Skeletal muscle tissue (tissue), 4 donors: ENCODE measurements around the gene USPL1. TPM values are rescaled to one million over a fixed set of nuclear protein-coding genes. Genes with fewer than 3 reads are reported as not detected.
A peak's percentile ranks its signal among the peaks of the same experiment; 100 is the strongest.

Experiments
- H3K27ac ChIP-seq: one replicate; pipeline ENCODE4 v1.7.0; 2013; ENCODE audit warnings: mild to moderate bottlenecking, low read depth, low read length, inconsistent platforms
- H3K27me3 ChIP-seq, 3 donors: one replicate each; pipeline ENCODE4 v1.7.0; 2013; ENCODE audit warnings: low read length in 3 of 3; ENCODE audit not compliant: control insufficient read depth in 3 of 3, insufficient read depth in 3 of 3
- H3K36me3 ChIP-seq, 3 donors: one replicate each; pipeline ENCODE4 v1.7.0; 2013; ENCODE audit warnings: low read length in 3 of 3; ENCODE audit not compliant: control insufficient read depth in 3 of 3, insufficient read depth in 3 of 3
- H3K4me1 ChIP-seq, 3 donors: one replicate each; pipeline ENCODE4 v1.7.0; 2013; ENCODE audit warnings: low read length in 3 of 3, mild to moderate bottlenecking in 3 of 3; ENCODE audit not compliant: control insufficient read depth in 3 of 3, insufficient read depth in 3 of 3
- H3K4me3 ChIP-seq, 3 donors: one replicate each; pipeline ENCODE4 v1.7.0; 2013; ENCODE audit warnings: low read length in 3 of 3
- H3K9ac ChIP-seq, 3 donors: one replicate each; pipeline ENCODE4 v1.7.0; 2013; ENCODE audit warnings: low read length in 3 of 3, mild to moderate bottlenecking in 3 of 3, moderate library complexity in 2 of 3, low read depth in 1 of 3
- H3K9me3 ChIP-seq, 3 donors: one replicate each; pipeline ENCODE4 v1.7.0; 2013; ENCODE audit warnings: low read length in 3 of 3; ENCODE audit not compliant: control insufficient read depth in 3 of 3
- total RNA-seq: library from RNA; depleted of rRNA; stranded (reverse); fragments of >200 nt; gene quantifications from one replicate; pipeline ENCODE4 v1.2.3, GENCODE V29; 2014
- donor health status: Osteomylitis.

USPL1 gene
- total RNA-seq, 1 donor from 2014 or later = 16.2 TPM

DNA sequence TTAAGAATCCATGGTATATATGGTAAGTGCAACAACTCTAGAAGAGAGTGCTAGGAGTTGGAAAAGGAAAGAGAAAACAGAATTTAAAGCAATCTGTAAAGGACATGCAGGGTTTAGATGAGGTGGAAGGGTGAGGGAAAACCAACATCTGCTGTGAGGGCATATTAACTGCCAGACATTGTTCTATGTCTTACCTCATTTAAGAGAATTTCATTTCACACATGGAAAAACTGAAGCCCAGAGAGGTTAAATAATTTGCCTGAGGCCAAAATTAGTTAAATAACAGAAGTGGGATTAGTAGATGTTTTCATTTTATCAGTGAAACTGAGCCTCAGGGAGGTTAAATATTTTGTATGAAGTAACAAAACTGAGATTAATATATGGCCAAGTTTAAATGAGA is 7.4 kb upstream of the USPL1 start:
- H3K9ac ChIP-seq = no peak overlapping the region
- H3K4me1 ChIP-seq = peaks cover 0 to 5% (median 0%) of the 10 kb centered on the region in 3 donors
- H3K27me3 ChIP-seq = no peaks in the 10 kb centered on the region
- H3K27ac ChIP-seq = no peak overlapping the region
- peaks cover 0 to 3% (median 0%) of the 10 kb centered on the region in 3 donors for H3K36me3 ChIP-seq
- no peak overlapping the region for H3K4me3 ChIP-seq
- no peaks in the 10 kb centered on the region for H3K9me3 ChIP-seq

DNA sequence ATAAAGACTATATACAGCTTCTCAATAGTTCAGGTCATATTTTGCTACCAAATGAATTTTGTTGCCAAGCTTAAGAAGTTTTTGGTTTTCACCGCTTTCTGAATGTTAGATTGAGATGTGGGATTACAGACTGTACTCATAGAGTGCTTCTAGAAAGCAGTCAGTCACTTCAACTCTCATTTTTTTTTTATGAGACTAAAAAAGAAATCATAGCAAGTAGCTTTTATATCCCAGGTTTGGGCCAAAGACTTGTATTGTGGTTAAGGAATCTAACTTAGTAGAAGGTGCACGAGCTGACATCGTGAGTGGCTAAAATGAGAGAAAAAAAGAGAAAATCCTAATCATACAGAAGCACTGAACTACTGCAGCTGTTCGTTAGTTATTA is 2.2 kb upstream of the USPL1 start:
- peak overlapping the region; percentile 100 for H3K27ac ChIP-seq
- peak overlapping the region; percentile 94 to 98 (median 95) for H3K4me3 ChIP-seq
- H3K9ac ChIP-seq = peak overlapping the region; percentile 99 to 100 (median 100)
- no peaks in the 10 kb centered on the region for H3K27me3 ChIP-seq
- peaks cover 0 to 3% (median 0%) of the 10 kb centered on the region in 3 donors for H3K36me3 ChIP-seq
- H3K9me3 ChIP-seq = no peaks in the 10 kb centered on the region
- H3K4me1 ChIP-seq = peaks cover 10 to 22% (median 17%) of the 10 kb centered on the region in 3 donors

DNA sequence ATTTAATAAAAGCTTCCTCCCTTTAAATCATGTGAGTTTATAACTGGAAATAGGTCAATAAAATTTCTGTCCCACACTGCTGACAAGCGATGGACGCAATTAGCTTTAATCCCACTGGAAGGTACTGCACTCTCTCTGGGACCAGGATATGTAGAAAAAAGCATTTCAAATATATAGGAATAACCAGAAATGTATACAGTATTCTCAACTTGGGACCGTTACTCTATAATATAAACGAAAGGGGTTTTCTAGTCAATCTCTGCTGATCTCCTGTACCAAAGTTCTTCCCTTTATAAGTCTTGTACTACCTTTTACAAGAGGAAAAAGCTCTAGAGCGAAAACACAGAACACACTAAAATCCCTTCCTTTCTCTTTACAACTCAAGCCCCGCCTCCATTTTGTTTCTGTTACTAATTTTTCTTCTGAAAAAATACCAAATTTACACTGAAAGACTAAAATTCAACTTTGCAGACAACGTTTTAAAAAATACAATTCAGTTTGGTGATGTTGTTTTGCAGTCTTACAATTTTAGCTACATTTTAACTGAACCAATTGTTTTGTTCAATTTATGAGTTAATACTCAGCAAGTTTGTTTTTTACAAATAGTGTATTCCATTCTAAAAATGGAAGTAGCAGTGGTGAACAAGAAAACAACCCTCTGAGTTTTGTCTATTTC is 1.7 kb upstream of the USPL1 start:
- peaks cover 10 to 22% (median 19%) of the 10 kb centered on the region in 3 donors for H3K4me1 ChIP-seq
- H3K36me3 ChIP-seq = peaks cover 0 to 3% (median 0%) of the 10 kb centered on the region in 3 donors
- peak overlapping the region; percentile 94 to 98 (median 95) for H3K4me3 ChIP-seq
- H3K27me3 ChIP-seq = no peaks in the 10 kb centered on the region
- H3K9me3 ChIP-seq = no peaks in the 10 kb centered on the region
- H3K9ac ChIP-seq = peak overlapping the region; percentile 99 to 100 (median 100)
- peak overlapping the region; percentile 100 for H3K27ac ChIP-seq

DNA sequence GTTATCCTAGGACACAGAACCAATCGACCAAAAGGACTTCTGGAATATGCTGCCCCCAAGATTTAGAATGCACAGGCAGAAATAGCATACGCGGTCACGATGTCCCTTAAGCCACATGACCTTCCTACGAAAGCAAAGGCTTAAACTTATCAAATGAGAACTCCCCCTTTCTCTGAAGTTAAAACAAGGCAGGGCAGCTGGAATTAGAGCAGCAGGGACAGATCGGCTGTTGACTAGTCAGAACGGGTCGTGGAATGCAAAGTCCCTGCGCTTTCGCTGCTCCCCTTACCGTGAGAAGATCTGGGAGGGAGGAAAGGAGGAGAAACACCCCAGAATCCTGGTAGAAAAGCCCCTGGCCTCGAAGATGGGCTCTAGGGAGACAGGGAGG is 799 bp upstream of the USPL1 start:
- no peaks in the 10 kb centered on the region for H3K9me3 ChIP-seq
- peak overlapping the region; percentile 100 for H3K27ac ChIP-seq
- H3K27me3 ChIP-seq = no peaks in the 10 kb centered on the region
- peaks cover 0 to 3% (median 0%) of the 10 kb centered on the region in 3 donors for H3K36me3 ChIP-seq
- peak overlapping the region; percentile 99 to 100 (median 100) for H3K9ac ChIP-seq
- peak overlapping the region; percentile 94 to 98 (median 95) for H3K4me3 ChIP-seq
- peaks cover 10 to 22% (median 19%) of the 10 kb centered on the region in 3 donors for H3K4me1 ChIP-seq

DNA sequence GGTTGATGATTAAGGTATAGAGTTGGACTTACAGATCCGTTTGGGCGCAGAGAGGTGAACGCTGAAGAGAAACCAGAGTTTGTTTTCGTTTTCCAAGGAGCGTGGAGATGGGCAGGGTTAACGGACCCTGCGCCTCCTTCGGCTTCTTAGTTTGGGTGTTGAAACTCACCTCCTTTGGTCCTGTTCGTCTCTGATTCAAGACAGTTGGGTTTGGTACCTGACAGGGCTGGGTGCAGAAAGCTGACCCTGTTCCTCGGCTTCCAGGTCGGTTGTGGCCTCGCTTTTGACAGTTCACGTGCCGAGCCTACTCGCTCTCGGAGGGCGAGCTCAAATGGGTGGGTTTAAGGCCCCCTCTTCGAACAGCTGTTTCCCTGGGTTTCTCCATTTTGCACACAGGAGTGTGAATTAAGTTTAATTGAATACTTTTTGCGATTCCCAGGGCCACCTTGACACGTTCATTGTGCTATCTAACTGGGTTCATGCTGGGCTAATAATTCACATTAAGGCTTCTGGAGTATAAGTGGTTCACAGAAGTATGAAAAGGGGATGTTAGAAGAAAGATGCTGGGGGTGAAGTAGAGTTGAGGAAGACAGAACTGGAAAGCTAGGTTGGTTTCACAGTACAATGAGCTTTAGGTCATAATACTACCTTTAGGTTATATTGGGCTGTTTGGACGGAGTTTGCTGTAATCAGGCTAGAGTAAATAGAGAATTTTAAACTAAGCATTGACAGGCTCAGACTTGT is 638 bp downstream of the USPL1 start:
- H3K9me3 ChIP-seq = no peaks in the 10 kb centered on the region
- peaks cover 0 to 7% (median 4%) of the 10 kb centered on the region in 3 donors for H3K36me3 ChIP-seq
- H3K27me3 ChIP-seq = no peaks in the 10 kb centered on the region
- peaks cover 10 to 24% (median 19%) of the 10 kb centered on the region in 3 donors for H3K4me1 ChIP-seq
- H3K4me3 ChIP-seq = peak overlapping the region; percentile 85 to 98 (median 97)
- peak overlapping the region; percentile 90 for H3K27ac ChIP-seq
- peak overlapping the region; percentile 94 to 98 (median 98) for H3K9ac ChIP-seq

DNA sequence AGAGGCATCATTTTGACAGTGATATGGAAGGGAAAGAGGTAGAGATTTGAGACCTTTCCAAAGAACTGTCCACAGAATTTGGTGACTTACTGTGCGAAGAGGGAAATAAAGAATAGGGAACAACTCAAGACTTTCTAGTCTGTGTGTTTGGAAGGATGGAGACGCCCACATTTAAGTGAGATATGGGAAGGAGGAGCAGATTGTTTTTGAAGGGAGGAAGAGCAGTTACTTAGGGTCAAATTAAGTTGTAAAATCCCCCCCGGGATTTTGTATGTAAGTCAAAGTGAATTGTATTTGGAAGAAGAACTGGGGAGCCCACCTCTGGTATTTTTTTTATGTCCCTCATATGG is 1.2 kb downstream of the USPL1 start:
- H3K4me3 ChIP-seq = peak overlapping the region; percentile 85 to 98 (median 97)
- H3K27ac ChIP-seq = no peak overlapping the region
- H3K27me3 ChIP-seq = no peaks in the 10 kb centered on the region
- H3K9me3 ChIP-seq = no peaks in the 10 kb centered on the region
- H3K4me1 ChIP-seq = peaks cover 10 to 24% (median 19%) of the 10 kb centered on the region in 3 donors
- H3K9ac ChIP-seq = peak overlapping the region; percentile 94 to 98 (median 98)
- peaks cover 0 to 11% (median 5%) of the 10 kb centered on the region in 3 donors for H3K36me3 ChIP-seq

DNA sequence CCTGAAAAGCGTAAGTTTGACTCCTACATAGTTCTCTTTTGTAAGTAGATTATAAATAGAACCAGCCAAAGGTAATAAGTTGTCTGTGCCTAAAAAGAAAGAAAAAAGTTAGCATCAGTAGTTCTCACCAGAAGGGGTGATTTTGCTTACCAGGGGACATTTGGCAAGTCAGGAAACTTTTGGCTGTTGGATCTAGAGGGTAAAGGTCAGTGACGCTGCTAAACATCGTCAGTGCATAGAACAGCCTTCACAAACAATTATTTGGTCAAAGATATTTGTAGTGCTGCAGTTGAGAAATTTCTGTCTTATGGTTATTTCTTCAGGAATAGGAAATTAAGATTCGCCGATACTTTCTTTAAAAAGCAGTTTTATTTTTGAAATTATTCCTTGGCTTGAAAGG is 2.0 kb downstream of the USPL1 start:
- Histone ChIP-seq H3K4me1 (peaks cover 10 to 24% (median 19%) of the 10 kb centered on the region in 3 donors), H3K27ac (no peak overlapping the region), H3K36me3 (peaks cover 5 to 12% (median 10%) of the 10 kb centered on the region in 3 donors), H3K9me3 (no peaks in the 10 kb centered on the region), H3K4me3 (peak overlapping the region in 2 of 3 donors; percentile 29 to 49), H3K9ac (peak overlapping the region in 2 of 3 donors; percentile 5 to 27), H3K27me3 (no peaks in the 10 kb centered on the region)

DNA sequence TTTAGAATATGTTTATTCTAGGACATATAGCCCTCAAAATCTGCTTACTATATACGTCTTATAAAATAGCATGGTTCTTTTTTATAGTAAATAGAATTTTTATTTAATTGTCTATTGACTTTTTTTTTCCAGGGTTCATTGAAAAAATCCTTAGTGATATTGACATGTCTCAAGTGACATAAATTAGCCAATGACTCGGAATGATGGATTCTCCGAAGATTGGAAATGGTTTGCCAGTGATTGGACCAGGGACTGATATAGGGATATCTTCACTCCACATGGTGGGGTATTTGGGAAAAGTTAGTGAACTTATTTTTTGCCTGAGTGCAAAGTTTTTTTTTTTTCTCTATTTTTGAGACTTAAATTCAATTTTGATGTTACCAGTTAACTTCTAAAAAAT is 3.2 kb downstream of the USPL1 start:
- Histone ChIP-seq H3K9me3 (no peaks in the 10 kb centered on the region), H3K36me3 (peaks cover 5 to 12% (median 10%) of the 10 kb centered on the region in 3 donors), H3K9ac (no peak overlapping the region), H3K27ac (no peak overlapping the region), H3K4me3 (no peak overlapping the region), H3K4me1 (peaks cover 10 to 24% (median 17%) of the 10 kb centered on the region in 3 donors), H3K27me3 (no peaks in the 10 kb centered on the region)

DNA sequence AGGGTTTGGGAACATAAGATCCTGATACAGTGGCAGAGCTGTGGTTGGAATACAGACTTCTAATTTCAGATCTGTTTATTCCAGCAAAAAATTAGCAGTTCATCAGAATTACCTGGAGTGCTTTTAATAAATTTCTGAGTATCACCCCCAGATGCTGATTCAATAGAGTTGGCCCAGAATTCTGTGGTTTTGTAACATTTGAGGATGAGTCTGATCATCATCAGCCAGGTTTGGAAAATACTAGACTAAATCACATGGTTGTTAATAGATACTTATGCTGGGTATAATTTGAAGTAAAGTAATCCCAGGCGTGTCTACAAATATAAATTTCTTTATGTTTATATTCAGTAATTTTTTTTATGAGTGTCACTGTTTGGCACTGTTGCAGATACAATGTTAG is 4.8 kb downstream of the USPL1 start:
- H3K27ac ChIP-seq = no peak overlapping the region
- peaks cover 10 to 20% (median 17%) of the 10 kb centered on the region in 3 donors for H3K4me1 ChIP-seq
- no peaks in the 10 kb centered on the region for H3K27me3 ChIP-seq
- no peaks in the 10 kb centered on the region for H3K9me3 ChIP-seq
- peaks cover 5 to 12% (median 10%) of the 10 kb centered on the region in 3 donors for H3K36me3 ChIP-seq
- no peak overlapping the region for H3K4me3 ChIP-seq
- no peak overlapping the region for H3K9ac ChIP-seq

DNA sequence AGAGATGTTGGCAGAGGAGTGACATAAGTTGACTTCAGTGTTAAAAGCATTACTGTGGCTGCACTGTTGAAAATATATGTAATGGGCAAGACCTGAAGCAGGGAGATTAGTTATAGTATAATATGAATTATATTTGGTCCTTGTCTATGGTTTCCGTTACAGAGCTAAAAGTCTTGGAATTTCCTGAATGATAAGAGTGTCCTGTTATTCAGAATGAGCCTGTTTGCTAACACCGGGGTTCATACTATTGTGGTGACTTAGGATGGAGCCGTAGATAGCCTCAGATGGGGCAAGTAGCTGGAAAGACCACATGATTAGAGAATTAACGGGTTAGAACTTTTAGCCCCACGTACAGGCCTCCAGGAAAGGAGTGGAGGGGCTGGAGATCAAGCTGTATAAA is 5.7 kb downstream of the USPL1 start:
- peaks cover 5 to 12% (median 10%) of the 10 kb centered on the region in 3 donors for H3K36me3 ChIP-seq
- no peaks in the 10 kb centered on the region for H3K27me3 ChIP-seq
- no peak overlapping the region for H3K4me3 ChIP-seq
- H3K27ac ChIP-seq = no peak overlapping the region
- H3K4me1 ChIP-seq = peaks cover 10 to 17% (median 13%) of the 10 kb centered on the region in 3 donors
- no peaks in the 10 kb centered on the region for H3K9me3 ChIP-seq
- H3K9ac ChIP-seq = no peak overlapping the region
